Amygdala (tissue), 56 donors: Measurements from ENCODE around the gene PA2G4.

Experiments
- DNase-seq, 56 donors: peaks; one replicate each; lab custom pipeline; 2025; lab: John Stamatoyannopoulos, UW

PA2G4 gene

DNA sequence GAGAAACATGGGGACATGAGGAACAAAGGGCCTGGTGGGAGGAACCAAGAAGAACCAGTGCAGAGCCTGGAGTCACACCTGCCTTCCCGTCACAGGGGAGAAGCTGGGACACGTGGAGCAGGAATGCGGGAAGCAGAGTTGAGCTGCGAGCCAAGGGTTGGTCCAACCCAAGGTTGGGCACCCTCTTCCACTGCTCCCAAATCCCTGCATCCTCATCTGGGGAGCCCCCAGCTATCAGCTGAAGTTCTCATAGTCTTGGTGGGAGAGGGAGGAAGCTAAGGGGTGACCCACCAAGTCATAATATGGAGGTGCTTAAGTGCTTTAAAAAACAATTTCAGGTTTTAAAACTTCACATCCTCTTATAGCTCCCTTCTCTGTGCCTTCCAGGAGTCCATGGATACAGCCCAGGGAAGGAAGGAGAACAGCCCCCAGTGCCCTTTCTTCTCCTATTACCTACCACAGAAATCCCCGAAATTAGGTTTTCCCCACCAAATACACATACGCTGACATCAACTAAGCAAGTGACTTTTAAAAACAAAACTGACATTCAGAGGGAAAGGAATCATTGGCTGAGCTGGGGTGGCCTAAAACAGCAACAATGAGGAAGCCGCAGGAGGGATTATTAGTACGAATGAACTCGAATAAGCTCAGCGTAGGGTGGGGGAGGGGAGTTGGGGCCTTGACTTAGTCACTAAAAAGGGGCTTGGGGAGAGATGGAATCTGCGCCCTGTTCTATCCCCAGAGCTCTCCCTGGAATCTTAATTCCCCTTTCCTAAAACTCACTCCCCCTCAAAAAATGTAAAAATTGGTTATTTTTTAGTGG is 58.3 kb downstream of the PA2G4 start:
- no peak for DNase-seq
